ENCODE measurements around the gene ZNF579. TPM values are rescaled to one million over a fixed set of nuclear protein-coding genes. Genes with fewer than 3 reads are reported as not detected.
"Not testable (repeated sequence)": the region's sequence is repeated elsewhere in the genome, so short reads cannot be mapped to it uniquely, and the experiment has no call there.

ZNF579 gene
- total RNA-seq, 2 experiments from 2014 or later = 7.2 TPM

DNA sequence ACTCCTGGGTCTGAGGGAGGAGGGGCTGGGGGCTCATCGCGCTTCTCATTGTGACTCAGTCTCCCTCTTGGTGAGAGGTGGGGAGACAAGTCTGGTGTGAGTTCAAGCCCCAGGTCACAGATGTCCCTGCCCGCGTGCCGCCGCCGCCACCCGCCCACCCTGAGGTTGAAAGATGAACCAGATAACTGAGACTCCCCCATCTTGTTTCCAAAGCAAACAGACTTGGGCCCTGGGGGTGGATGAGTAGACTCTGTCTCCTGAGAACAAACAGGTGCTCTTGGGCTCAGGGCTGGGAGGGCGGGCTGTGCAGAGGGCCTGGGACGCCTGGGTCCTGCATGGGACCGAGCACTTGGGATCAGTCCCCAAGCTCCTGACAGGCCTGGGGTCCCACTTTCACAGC, 44.3 kb downstream of the ZNF579 start:
- Mint-ChIP-seq H3K9me3 (no peaks in the 10 kb centered on the region), H3K4me1 (ENCODE audit: low read depth) (no peaks in the 10 kb centered on the region), H3K27ac (no peak overlapping the region), H3K27me3 (no peaks in the 10 kb centered on the region), H3K36me3 (ENCODE audit: low read depth) (no peaks in the 10 kb centered on the region), H3K4me3 (no peak overlapping the region)
- ChIA-PET CTCF (no interaction called here), POLR2A (no interaction called here)
- ATAC-seq = no peak
- TF ChIP-seq, protein P1, sequence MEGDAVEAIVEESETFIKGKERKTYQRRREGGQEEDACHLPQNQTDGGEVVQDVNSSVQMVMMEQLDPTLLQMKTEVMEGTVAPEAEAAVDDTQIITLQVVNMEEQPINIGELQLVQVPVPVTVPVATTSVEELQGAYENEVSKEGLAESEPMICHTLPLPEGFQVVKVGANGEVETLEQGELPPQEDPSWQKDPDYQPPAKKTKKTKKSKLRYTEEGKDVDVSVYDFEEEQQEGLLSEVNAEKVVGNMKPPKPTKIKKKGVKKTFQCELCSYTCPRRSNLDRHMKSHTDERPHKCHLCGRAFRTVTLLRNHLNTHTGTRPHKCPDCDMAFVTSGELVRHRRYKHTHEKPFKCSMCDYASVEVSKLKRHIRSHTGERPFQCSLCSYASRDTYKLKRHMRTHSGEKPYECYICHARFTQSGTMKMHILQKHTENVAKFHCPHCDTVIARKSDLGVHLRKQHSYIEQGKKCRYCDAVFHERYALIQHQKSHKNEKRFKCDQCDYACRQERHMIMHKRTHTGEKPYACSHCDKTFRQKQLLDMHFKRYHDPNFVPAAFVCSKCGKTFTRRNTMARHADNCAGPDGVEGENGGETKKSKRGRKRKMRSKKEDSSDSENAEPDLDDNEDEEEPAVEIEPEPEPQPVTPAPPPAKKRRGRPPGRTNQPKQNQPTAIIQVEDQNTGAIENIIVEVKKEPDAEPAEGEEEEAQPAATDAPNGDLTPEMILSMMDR (IDR thresholded peaks at IDR 0.05) = no peak
- no peak for DNase-seq
- intact Hi-C loops (cut with micrococcal nuclease) = no loop called here

DNA sequence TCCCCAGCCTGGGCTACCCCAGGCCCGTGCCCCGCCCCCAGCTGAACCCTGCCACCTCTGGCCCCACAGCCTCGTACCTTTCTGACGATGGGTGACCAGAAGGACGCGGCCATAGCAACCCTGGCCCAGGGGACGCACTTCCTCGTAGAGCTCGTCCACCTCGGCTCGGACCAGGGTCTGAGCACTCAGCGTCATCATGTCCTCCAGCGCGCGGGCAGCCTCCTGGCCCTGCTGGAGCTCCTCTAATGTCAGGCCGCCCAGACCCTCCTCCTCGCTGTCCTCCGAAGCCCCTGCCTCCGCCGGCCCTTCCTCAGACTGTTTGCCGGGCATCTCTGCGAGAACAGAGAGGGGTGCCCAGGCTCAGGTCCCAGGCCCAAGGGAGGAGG, 44.7 kb downstream of the ZNF579 start:
- no peak overlapping the region for H3K4me3 Mint-ChIP-seq
- no peaks in the 10 kb centered on the region for H3K36me3 Mint-ChIP-seq (ENCODE audit: low read depth)
- intact Hi-C loops (cut with micrococcal nuclease) = no loop called here
- no peaks in the 10 kb centered on the region for H3K27me3 Mint-ChIP-seq
- TF ChIP-seq, protein P1 (IDR thresholded peaks at IDR 0.05) = no peak
- ATAC-seq (no peak), DNase-seq (no peak)
- no peak overlapping the region for H3K27ac Mint-ChIP-seq
- POLR2A ChIA-PET = no interaction called here
- no peaks in the 10 kb centered on the region for H3K9me3 Mint-ChIP-seq
- no peaks in the 10 kb centered on the region for H3K4me1 Mint-ChIP-seq (ENCODE audit: low read depth)
- CTCF ChIA-PET = interaction anchor here (0.8 kb wide), 1 partner anchor 13 kb away, joined by 3 read pairs; no protein-coding TSS in a partner anchor

DNA sequence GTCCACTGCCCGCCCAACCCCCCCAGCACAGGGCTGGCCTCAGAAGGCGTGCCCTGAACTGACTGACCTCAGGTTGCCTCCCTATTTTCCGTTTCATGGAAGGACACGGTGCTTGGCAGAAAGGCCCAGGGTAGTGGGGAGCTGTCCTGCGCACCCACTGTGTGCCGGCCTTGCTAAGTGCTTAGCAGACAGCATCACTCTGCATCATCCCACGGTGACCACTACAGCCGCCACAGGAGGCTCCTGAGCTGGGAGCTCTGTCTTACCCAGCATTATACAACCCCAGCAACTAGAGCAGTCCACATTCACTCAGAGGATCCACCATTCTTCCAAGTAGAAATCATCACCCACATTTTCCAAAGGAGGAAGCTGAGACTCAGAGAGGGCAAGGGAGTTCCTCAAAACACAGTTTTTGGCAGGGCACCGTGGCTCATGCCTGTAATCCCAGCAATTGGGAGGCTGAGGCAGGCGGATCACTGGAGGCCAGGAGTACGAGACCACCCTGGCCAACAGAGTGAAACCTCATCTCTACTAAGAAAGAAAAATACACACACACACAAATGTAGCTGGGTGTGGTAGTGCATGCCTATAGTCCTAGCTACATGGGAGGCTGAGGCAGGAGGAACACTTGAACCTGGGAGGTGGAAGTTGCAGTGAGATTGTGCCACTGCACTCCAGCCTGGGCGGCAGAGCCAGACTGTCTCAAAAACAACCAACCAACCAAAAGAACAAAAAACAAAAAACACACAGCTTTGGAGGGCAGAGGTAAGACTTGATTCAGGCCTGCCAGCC, 45.3 kb downstream of the ZNF579 start:
- TF ChIP-seq, protein P1 (IDR thresholded peaks at IDR 0.05) = no peak
- Mint-ChIP-seq H3K27ac (no peak overlapping the region), H3K4me3 (no peak overlapping the region), H3K27me3 (no peaks in the 10 kb centered on the region), H3K4me1 (ENCODE audit: low read depth) (no peaks in the 10 kb centered on the region), H3K9me3 (no peaks in the 10 kb centered on the region), H3K36me3 (ENCODE audit: low read depth) (no peaks in the 10 kb centered on the region)
- intact Hi-C loops (cut with micrococcal nuclease) = no loop called here
- no peak for ATAC-seq
- ChIA-PET POLR2A (no interaction called here), CTCF (interaction anchor here (0.8 kb wide), 1 partner anchor 13 kb away, joined by 3 read pairs; no protein-coding TSS in a partner anchor)
- no peak for DNase-seq

DNA sequence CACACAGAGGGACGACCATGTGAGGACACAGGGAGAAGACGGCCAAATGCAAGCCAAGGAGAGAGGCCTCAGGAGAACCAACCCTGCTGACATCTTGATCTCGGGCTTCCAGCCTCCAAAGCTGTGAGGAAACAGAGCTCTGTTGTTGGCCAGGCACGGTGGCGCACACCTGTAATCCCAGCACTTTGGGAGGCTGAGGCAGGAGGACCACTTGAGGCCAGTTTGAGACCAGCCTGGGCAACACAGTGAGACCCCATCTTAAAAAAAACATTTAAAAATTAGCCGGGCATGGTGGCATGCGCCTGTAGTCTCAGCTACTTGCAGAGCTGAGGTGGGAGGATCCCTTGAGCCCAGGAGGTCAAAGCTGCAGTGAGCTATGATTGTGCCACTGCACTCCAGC, 46.4 kb downstream of the ZNF579 start:
- intact Hi-C loops (cut with micrococcal nuclease); H3K36me3 Mint-ChIP-seq (ENCODE audit: low read depth); ATAC-seq; CTCF ChIA-PET; H3K4me3 Mint-ChIP-seq; H3K27me3 Mint-ChIP-seq; H3K27ac Mint-ChIP-seq; H3K9me3 Mint-ChIP-seq; DNase-seq; POLR2A ChIA-PET; H3K4me1 Mint-ChIP-seq (ENCODE audit: low read depth): not testable (repeated sequence)

DNA sequence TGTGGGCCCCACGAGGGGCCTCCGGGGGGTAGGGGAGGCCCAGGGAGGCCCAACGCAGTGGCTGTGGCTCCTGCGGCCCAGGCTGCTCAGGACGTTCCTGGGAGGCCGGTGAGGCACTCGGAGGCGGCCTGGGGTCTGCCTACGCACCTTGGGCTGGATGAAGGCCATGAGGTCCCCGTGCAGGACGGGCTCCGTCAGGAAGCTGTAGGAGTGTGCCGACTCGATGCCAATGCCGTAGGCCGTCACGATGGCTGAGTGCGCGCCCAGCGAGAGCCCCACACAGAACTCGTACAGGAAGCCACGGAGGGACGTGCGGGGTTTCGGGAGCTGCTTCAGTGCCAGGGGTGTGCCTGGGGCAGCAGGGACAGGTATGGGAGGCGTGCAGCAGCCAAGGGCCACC, 49.7 kb downstream of the ZNF579 start:
- no peak for DNase-seq
- CTCF ChIA-PET = no interaction called here
- no peak for ATAC-seq
- intact Hi-C loops (cut with micrococcal nuclease) = no loop called here
- Mint-ChIP-seq H3K9me3 (no peaks in the 10 kb centered on the region), H3K27ac (no peak overlapping the region), H3K4me1 (ENCODE audit: low read depth) (no peaks in the 10 kb centered on the region), H3K4me3 (no peak overlapping the region), H3K36me3 (ENCODE audit: low read depth) (no peaks in the 10 kb centered on the region), H3K27me3 (no peaks in the 10 kb centered on the region)
- POLR2A ChIA-PET = interaction anchor here (0.9 kb wide), 1 partner anchor 18 kb away, joined by 3 read pairs; no protein-coding TSS in a partner anchor
- TF ChIP-seq, protein P1 (IDR thresholded peaks at IDR 0.05) = no peak

Data from activated CD8-positive, alpha-beta T cell treated with anti-CD3 and anti-CD28 coated beads for 36 hours (primary cell).